ENCODE data around the gene PIF1.

Gene PIF1

DNA sequence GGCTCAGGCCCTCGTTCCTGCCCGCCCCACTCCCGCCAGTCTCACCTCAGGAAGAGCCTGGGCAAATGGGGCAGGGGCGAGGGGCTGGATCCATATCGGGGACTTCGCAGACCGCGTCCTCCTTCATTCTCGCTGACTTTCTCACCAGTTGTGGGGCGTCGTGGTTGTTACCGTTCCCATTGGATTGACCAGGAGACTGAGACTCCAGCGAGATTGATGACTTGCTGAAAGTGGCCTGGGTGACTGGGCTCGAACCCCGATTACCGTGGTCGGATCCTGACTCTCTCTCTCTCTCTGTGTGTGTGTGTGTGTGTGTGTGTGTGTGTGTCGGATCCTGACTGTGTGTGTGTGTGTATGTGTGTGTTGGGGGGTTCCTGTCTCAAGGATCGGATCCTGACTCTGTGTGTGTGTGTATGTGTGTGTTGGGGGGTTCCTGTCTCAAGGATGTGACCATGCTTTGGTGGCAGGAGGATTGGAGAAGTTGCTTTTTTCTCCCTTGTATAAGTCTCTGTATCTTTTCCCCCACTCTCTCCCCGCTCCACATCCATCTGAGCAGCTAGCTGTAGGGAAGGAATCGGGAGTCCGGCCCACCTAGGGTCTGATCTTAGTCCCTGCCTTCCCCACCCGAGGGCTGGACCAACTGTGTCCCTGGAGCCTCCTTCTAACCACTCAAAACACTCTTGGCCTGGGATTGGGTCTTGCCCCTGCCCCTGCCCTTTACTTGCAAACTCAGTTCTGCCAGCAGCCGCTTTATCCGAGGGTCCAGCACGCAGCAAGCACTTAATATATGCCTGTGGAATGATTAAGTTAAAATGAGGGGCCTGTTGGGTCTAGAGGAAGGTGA, 16.9 kb upstream of the PIF1 start:
- Histone ChIP-seq H3K9me3 (no peaks in the 10 kb centered on the region), H3K4me1 (peaks cover 92% of the 10 kb centered on the region), H3K27ac (peak overlapping the region; percentile 88), H3K36me3 (no peaks in the 10 kb centered on the region), H3K4me2 (peak overlapping the region; percentile 98), H3K27me3 (no peaks in the 10 kb centered on the region), H4K20me1 (peaks cover 49% of the 10 kb centered on the region), H3K4me3 (peak overlapping the region; percentile 84), H3K9ac (peak overlapping the region; percentile 89)
- no peak for TF ChIP-seq Cebpa-rat (IDR thresholded peaks at IDR 0.05)

DNA sequence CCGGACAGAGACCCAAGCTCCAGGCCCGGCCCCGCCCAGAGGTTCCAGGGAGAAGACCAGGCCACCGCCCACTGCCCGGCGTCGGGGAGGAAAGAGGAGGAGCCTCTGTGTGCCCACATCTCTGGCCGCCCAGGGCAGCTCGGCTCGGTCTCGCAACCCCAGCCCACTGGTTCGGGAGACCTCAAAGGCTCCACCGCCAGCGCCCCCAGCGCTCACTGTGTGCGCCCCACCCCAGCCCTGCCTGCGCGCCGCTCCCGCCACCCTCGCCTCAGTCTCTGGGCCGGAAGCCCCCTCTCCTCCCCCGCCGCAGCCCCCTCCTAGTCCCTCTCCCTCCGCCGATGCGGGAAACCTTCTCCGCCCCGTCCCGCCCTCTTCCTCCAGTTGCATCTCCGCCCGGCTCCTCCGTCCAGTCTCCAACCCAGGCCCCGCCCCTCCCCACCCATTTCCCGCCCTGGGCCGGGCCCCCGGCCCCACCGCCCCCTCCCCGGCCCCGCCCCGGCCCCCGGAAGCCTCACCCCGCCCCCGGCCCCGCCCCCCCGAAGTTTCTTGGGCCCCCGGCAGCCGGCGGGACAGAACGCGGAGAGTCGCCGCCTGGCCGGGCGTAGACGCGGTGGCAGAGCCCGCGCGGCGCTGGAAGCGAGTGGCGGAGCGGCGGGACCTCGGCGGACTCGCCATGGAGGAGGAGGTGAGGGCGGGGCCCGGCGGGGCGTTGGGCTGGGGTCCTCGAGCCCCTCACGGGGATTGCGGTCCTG, 16.1 kb upstream of the PIF1 start, which contains the start of gene PLEKHO2:
Gene PLEKHO2 (plus strand): TSS at position 572 of the 752 bp plus-strand sequence. CDS start 102 bp downstream, at position 674.
- no peaks in the 10 kb centered on the region for H3K27me3 ChIP-seq
- H3K36me3 ChIP-seq = no peaks in the 10 kb centered on the region
- no peaks in the 10 kb centered on the region for H3K9me3 ChIP-seq
- no peak for TF ChIP-seq Cebpa-rat (IDR thresholded peaks at IDR 0.05)
- peak within 1 kb of the TSS; percentile 98 for H3K4me2 ChIP-seq
- peak within 1 kb of the TSS; percentile 88 for H3K27ac ChIP-seq
- H3K4me3 ChIP-seq = peak within 1 kb of the TSS; percentile 84
- peak within 1 kb of the TSS; percentile 89 for H3K9ac ChIP-seq
- H4K20me1 ChIP-seq = peaks cover 41% of the 10 kb centered on the region
- H3K4me1 ChIP-seq = peaks cover 92% of the 10 kb centered on the region

- Histone ChIP-seq H3K27ac (peak overlapping the region; percentile 86), H3K27me3 (no peaks in the 10 kb centered on the region), H3K9ac (peak overlapping the region; percentile 77), H3K4me3 (peak overlapping the region; percentile 70), H4K20me1 (peaks cover 36% of the 10 kb centered on the region), H3K4me2 (peak overlapping the region; percentile 94), H3K4me1 (peaks cover 92% of the 10 kb centered on the region), H3K9me3 (no peaks in the 10 kb centered on the region), H3K36me3 (no peaks in the 10 kb centered on the region)
- no peak for TF ChIP-seq Cebpa-rat (IDR thresholded peaks at IDR 0.05)
These were observed 15.6 kb upstream of the PIF1 start for GRCh38 chr15:64841060-64841343.

DNA sequence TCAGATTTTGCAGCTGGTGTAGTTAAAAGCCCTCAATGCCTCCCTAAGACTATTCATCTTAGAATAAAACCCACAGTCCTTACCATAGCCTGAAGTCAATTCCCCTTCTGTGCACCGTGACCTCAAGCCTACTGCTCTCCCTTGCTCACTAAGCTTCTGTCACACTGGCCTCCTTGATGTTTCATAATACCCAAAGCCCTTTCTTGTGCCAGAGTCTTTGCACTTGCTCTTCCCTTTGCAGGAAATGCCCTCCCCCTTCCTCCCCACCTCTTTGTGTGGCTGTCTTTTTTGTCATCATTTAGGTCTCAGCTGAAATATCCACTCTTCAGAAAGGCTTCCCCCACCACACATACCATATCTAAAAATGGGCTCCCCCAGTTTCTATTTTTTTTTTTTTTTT, 12.1 kb upstream of the PIF1 start:
- no peak overlapping the region for H3K4me3 ChIP-seq
- peak; percentile 27; the same call in 1 of the 2 replicates for TF ChIP-seq Cebpa-rat (IDR thresholded peaks at IDR 0.05)
- no peaks in the 10 kb centered on the region for H3K36me3 ChIP-seq
- H3K27ac ChIP-seq = 0 out of 2 replicates have a peak overlapping the region, but pooled peaks have one; percentile 26
- H3K27me3 ChIP-seq = no peaks in the 10 kb centered on the region
- H3K4me1 ChIP-seq = peaks cover 65% of the 10 kb centered on the region
- peaks cover under 1% of the 10 kb centered on the region; the same call in 1 of the 2 replicates for H4K20me1 ChIP-seq
- no peaks in the 10 kb centered on the region for H3K9me3 ChIP-seq
- 0 out of 2 replicates have a peak overlapping the region, but pooled peaks have one; percentile 3 for H3K9ac ChIP-seq
- peak overlapping the region; percentile 61 for H3K4me2 ChIP-seq

- peak overlapping the region; percentile 67 for H3K4me2 ChIP-seq
- no peaks in the 10 kb centered on the region for H3K36me3 ChIP-seq
- H3K9ac ChIP-seq = peak overlapping the region; percentile 24; the same call in 1 of the 2 replicates
- H3K9me3 ChIP-seq = no peaks in the 10 kb centered on the region
- H3K4me3 ChIP-seq = no peak overlapping the region
- TF ChIP-seq Cebpa-rat (IDR thresholded peaks at IDR 0.05) = no peak
- H3K27ac ChIP-seq = peak overlapping the region; percentile 63
- H4K20me1 ChIP-seq = no peaks in the 10 kb centered on the region
- peaks cover 58% of the 10 kb centered on the region for H3K4me1 ChIP-seq
- no peaks in the 10 kb centered on the region for H3K27me3 ChIP-seq
These were observed 10.6 kb upstream of the PIF1 start for GRCh38 chr15:64836023-64836536.

- Histone ChIP-seq H3K4me1 (peaks cover 35% of the 10 kb centered on the region), H3K36me3 (no peaks in the 10 kb centered on the region), H4K20me1 (no peaks in the 10 kb centered on the region), H3K27me3 (no peaks in the 10 kb centered on the region), H3K27ac (no peak overlapping the region), H3K9ac (no peak overlapping the region), H3K4me3 (no peak overlapping the region), H3K4me2 (no peak overlapping the region), H3K9me3 (no peaks in the 10 kb centered on the region)
- TF ChIP-seq Cebpa-rat (IDR thresholded peaks at IDR 0.05) = no peak
These were observed 8.2 kb upstream of the PIF1 start for GRCh38 chr15:64833690-64834089.

DNA sequence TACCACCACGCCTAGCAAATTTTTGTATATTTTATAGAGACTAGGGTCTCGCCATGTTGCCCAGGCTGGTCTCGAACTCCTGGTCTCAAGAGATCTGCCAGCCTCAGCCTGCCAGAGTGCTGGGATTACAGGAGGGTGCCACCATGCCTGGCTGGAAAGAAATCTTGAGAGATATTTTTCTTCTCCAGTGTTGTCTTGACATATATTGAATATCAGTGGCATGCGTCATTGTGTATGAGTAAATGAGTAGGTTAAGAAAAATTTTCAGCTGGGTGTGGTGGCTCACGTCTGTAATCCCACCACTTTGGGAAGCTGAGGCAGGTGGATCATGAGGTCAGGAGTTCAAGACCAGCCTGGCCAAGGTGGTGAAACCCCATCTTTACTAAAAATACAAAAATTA, 3.5 kb upstream of the PIF1 start:
- no peaks in the 10 kb centered on the region; the same call in 1 of the 2 replicates for H4K20me1 ChIP-seq
- H3K9me3 ChIP-seq = no peaks in the 10 kb centered on the region
- no peak overlapping the region for H3K4me3 ChIP-seq
- no peak overlapping the region for H3K4me2 ChIP-seq
- H3K4me1 ChIP-seq = peaks cover 20% of the 10 kb centered on the region
- H3K9ac ChIP-seq = no peak overlapping the region
- H3K36me3 ChIP-seq = no peaks in the 10 kb centered on the region
- no peak overlapping the region for H3K27ac ChIP-seq
- no peak for TF ChIP-seq Cebpa-rat (IDR thresholded peaks at IDR 0.05)
- peaks cover 10% of the 10 kb centered on the region for H3K27me3 ChIP-seq

DNA sequence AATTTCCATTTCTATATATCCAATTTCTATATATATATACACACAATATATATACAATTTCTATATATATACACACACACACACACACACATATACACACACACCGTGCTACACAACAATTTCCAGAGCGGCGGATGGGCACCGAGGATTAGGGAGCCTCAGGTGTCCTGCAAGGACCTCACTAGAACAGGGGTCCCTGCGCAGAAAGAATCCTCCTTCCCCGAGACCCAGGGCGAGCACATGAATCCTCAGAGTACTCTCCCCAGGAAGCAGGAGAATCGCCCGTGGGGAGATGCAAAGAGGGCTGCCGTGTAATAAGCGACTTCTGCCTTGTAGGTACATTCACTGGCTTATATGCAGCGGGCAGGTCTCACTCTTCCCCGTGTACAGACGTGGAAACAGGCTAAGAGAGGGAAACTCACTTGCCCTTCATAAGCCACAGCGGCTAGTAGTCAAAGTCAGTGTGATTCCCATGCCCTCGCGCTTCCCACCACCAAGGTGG, 467 bp downstream of the PIF1 start:
- Histone ChIP-seq H4K20me1 (no peaks in the 10 kb centered on the region; the same call in 1 of the 2 replicates), H3K4me2 (peak overlapping the region; percentile 98), H3K4me1 (peaks cover 33% of the 10 kb centered on the region), H3K27ac (peak overlapping the region; percentile 71; the same call in 1 of the 2 replicates), H3K9me3 (no peaks in the 10 kb centered on the region), H3K9ac (peak overlapping the region; percentile 79), H3K4me3 (peak overlapping the region; percentile 73), H3K27me3 (peaks cover 22% of the 10 kb centered on the region), H3K36me3 (peaks cover 36% of the 10 kb centered on the region)
- no peak for TF ChIP-seq Cebpa-rat (IDR thresholded peaks at IDR 0.05)

DNA sequence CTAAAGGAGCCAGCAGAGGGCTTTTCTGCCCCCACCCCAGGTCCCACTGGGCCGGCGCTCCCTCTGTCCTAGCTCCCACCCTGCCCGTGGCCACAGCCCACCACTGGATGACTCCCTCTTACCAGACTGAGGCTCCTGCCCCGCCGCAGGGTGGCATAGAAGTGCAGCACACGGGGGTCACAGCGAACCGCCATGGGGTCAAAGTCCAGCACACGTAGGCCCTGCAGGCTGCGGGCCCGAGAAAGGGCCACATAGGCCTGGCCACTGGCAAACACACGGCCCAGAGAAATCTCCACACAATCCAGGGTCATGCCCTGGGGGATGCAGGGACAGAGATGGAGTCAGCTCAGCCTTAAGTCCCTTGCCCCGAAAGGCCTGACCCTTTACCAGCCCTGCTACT, 9.0 kb downstream of the PIF1 start:
- no peak for TF ChIP-seq Cebpa-rat (IDR thresholded peaks at IDR 0.05)
- no peak overlapping the region for H3K4me2 ChIP-seq
- H4K20me1 ChIP-seq = no peaks in the 10 kb centered on the region
- peaks cover 33% of the 10 kb centered on the region for H3K4me1 ChIP-seq
- no peak overlapping the region for H3K4me3 ChIP-seq
- H3K27ac ChIP-seq = no peak overlapping the region; the same call in 1 of the 2 replicates
- H3K27me3 ChIP-seq = no peaks in the 10 kb centered on the region
- H3K9me3 ChIP-seq = no peaks in the 10 kb centered on the region
- no peak overlapping the region for H3K9ac ChIP-seq
- H3K36me3 ChIP-seq = peaks cover 61% of the 10 kb centered on the region
